PC-3 (cell line): ENCODE data around the gene TUBB4A.

ENCODE experiments used
- CTCF ChIP-seq: fragments of 300-600 bp; sonication (generic); conservative IDR thresholded peaks from 2 replicates; pipeline ENCODE4 v1.5.1; 2017; ENCODE audit warnings: antibody characterized with exemption, low read depth, mild to moderate bottlenecking, low read length
- EZH2phosphoT487 ChIP-seq: fragments of 300-600 bp; sonication (generic); IDR thresholded peaks from 2 replicates; pipeline ENCODE4 v1.6.1; 2018; ENCODE audit warnings: mild to moderate bottlenecking, antibody characterized with exemption, low read length, borderline replicate concordance

- no peak for TF ChIP-seq CTCF
- no peak for TF ChIP-seq EZH2phosphoT487
These were observed 23.3 kb downstream of the TUBB4A start for GRCh38 chr19:6478815-6479214.
